RKO (cell line): Measurements from ENCODE around the gene KRT74.

Experiments
- DNase-seq: peaks from one replicate; pipeline ENCODE4 v3.0.0-alpha.2; 2016; ENCODE audit warnings: low spot score

KRT74 gene

DNA sequence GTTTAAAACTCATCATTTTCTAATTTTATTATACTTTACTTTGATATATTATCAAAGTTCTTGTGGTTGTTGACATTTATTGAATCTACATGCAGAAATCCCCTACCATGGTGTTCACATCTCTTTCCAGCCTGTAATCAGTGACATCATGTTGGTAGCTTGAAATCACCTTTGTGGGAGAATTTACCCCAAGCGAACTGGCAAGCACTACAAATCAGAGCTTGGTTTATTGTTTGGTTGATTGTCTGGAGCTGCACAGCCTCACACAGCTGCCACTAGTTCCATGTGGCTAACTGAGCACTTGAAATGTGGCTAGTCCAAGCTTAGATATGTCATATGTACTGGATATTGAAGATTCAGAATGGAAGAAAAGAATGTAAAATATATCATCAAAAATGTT is 38.1 kb downstream of the KRT74 start:
- no peak for DNase-seq

DNA sequence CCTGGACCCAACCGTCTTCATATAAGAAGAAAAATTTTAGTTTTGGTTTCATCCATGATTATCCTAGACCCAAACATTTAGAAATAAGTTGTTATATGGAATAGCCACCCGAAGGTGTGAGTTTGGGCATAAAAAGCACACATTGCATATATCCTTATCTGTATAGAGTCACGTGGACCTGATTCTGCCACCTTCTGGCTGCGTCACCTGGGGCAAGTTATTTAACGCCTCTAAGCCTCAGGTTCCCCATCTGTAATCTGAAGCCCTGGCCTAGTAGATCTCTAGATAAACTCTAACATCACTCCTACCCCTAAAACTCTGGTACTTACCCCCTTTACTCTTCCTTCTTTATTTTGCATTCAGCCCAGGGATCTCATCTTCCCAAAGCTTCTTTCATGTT is 39.2 kb downstream of the KRT74 start:
- DNase-seq = no peak

DNA sequence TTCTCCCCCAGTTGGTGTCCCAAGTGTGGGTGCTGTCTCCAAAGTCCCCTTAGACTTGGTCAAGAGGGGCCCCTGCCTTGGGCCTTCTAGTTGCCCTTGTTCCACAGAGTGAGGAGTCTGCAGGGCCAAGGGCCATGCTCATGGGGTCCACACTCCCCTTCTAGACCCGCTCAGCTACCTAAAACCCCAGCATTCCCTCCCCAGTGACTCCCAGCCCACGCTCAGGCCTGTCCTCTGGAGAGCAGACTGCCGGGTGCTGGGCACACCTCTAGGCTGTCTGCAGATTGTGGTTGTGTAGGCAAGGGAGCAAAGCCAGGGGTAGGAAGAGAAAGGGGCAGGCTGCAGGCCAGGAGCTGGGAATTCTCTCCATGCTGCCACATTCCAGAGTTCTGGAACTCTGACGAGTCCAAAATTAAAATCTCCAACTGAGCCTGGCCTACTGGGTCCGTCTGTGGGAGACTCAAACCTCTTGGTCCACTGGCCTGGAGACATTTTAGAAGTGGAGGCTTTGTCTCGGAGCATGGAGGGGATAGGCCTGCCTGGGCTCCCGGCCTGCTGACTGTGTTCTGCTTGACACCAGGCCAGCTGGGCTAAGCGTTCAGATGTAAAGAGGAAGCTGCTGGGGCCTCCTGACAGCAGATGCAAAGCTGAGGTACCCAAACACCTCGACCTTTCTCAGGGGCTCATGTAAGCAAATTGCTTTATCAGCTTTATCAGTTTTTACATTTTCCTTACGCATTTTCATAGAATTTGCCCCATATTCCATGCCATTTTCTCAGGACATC is 39.8 kb downstream of the KRT74 start:
- no peak for DNase-seq

- no peak for DNase-seq
These were observed 41.0 kb downstream of the KRT74 start for GRCh38 chr12:52532636-52533035.

DNA sequence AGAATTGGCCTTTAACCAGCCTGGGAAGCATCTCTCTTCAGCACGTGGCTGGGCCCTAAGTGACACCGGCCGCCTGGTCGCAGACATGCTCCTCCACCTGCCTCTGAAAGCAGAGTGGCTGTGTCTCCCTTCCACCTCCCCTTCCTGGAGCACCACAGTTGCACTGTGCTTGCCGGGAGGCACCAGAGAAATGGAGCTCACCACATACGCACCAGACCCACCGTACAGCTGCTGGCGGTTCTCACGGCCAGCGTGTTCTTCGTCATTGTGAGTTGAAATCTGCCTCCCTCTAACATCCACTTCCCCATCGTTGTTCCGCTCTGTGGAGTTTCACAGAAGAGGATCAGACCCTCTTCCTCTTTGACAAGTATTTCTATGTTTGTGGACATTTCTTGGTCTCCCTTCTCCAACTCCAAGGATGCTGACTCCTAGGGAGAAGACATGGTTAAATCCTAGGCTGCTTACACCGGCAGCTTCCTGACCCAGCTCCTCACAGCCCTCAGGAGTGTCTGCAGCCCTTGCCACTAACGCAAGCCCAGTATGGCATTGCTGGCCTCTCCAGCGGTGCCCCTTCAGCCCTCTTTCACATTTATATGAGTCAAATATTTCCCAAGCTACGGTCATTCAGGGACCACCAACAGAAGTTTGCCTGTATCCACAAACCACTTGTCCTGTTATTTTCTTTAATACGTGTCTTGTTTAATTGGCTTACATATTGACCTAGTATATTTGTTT is 41.9 kb downstream of the KRT74 start:
- DNase-seq = no peak

GRCh38 chr12:52530905-52531304 is 42.7 kb downstream of the KRT74 start:
- DNase-seq = no peak

GRCh38 chr12:52530366-52530765 is 43.3 kb downstream of the KRT74 start:
- DNase-seq = no peak

- no peak for DNase-seq
These were observed 43.8 kb downstream of the KRT74 start for GRCh38 chr12:52529846-52530245.

- no peak for DNase-seq
These were observed 44.2 kb downstream of the KRT74 start for GRCh38 chr12:52529417-52529816.

DNA sequence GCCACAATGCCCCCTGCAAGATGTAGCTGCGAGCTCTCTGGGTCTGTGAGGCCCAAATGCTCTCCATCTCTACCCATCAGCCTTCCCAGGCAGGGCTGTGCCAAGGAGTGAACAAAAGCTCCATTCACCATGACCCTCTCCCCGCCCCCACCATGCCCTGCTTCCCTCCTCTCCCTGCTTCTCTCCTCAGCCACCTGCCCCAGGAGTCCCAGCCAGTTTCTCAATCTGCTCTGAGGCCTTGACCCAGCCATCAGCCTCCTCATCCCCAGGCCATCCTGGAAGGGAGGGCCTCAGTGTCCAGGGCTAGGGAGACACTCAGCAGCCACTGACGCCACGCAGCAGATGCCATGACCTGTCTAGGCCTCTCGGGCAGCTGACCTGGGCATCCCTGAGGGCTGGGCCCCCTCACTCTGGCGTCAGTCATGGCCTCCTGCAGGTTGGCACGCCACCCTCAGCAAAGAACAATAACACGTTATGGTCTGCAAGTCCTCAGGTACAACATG is 45.0 kb downstream of the KRT74 start:
- DNase-seq = no peak

- DNase-seq = no peak
These were observed 46.4 kb downstream of the KRT74 start for GRCh38 chr12:52527121-52527800.

- no peak for DNase-seq
These were observed 47.1 kb downstream of the KRT74 start for GRCh38 chr12:52526511-52526951.

GRCh38 chr12:52525661-52526499 is 47.8 kb downstream of the KRT74 start:
- no peak for DNase-seq

DNA sequence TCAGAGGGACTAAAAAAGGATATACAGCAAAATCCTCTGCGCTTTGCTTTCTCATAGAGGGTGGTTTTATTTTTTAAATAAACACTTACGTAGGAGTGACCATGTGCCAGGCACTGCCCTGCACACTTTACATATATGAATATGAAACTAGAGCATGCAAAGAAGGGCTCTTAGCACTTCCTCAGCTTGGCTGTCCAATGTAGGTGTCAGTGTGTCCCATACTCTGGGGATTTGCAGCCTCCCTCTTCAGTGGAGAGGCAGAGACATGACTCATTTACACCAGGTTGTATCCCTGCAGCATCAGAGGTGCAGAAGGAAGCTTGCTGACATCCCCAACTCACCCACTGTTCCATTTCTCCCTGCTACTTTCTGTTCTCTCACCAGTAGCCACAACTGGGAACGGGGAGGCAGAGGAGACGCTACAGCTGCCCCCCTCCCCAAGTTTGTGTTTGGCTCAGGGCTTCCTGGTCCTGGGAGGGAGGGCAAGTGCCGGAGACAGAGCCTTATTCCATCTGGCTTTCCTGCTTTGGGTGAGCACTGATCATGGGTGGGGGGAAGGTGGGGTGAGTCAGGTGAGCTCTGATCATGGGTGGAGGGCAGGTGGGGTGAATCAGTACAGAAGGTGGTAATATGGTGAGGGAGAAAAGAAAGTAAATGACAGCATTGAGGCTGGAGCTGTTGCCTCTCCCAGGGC is 48.6 kb downstream of the KRT74 start:
- no peak for DNase-seq

DNA sequence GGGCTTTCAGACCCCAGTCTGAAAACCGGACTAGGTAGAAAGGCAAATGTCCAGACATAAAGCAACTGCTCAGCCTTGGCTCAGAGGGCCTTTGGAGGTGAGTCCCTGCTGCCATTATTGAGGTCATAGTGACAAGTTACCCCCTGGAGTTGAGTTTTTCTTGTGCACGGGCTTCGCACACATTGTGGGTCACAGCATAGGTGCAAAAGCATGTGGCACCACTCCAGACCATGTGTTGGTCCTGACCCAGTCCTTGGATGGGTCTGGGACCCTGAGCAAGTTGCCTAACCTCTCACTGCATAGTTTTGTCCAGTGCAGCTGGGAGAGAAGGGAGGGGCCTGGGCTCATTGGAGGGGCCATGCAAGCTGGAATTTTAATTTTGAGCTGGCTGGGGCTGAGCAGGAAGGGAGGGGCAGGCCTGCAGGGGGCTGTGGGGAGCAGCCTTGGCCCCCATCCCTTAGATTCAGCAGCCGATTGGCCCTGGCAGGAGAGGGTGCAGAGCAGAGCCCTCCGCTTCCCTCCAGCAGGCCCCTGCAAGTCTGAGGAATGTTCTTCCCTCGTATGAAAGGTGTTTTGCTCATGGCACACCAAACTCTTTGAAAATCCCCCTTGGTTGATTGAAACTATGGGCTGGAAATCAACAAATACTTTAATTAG is 49.3 kb downstream of the KRT74 start:
- no peak for DNase-seq

- no peak for DNase-seq
These were observed 49.8 kb downstream of the KRT74 start for GRCh38 chr12:52523824-52524223.

DNA sequence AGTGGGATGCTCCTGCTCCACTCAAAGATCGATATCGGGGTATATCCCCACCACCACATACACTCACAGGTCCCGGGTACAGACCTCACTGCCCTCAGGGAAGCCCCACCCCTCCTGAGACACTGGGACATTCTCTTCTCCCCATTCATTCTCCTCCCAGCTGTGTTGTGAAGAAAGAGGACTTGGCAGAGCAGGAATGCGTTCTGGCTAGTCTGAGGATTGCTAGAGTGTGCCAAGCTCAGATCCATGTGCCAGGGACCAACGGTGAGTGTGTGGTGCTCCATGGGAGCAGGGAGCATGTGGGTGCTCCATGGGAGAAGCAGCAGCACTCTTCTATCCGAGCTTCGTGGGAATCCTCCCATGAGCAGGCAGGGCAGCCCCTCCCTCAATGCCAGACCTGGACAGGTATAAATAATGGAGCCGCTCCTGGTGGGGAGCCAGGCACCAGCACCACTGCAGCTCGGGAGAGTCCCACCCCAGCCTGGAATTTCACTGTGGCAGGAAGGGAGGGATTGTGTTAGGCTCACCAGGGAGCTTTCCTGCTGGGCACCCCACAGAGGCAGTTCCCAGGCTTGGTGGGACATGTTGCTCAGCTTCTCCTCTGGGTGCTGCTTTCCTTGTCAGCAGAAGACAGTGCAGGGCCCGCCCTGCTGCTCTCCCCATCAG is 51.2 kb downstream of the KRT74 start:
- no peak for DNase-seq

GRCh38 chr12:52521568-52522266 is 51.9 kb downstream of the KRT74 start:
- DNase-seq = no peak

DNA sequence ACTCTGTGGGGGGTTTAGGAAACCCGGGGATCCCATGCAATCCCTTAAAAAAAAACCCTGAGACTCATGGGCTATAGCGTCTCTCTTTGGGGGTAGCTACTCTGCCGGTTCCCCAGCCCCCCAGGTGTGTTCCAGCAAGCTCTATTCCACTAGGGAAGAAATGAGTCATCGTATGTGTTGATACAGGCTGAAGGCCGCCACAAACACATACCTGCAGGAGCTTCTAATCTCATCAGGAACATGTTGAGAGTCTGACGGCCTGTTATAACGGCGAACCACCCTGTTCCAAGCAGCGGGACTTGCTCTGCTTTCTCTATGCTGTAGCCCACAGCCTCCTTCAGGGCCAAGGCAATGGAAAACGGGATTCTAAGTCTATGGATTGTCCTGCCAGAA is 52.5 kb downstream of the KRT74 start:
- no peak for DNase-seq
